AG04450 (cell line): ENCODE results near the gene SLC26A8. TPM values are rescaled to one million over a fixed set of nuclear protein-coding genes. Genes with fewer than 3 reads are reported as not detected.

Source experiments
- CTCF ChIA-PET: fragments of 300-600, 350-600 bp; formaldehyde crosslinking; extraction: SDS; loops from one replicate; lab custom pipeline; 2022; ENCODE audit warnings: antibody characterized with exemption, inconsistent platforms; lab: Charles Lee
- POLR2A ChIA-PET: fragments of 350-600 bp; formaldehyde crosslinking; extraction: SDS; loops from one replicate; lab custom pipeline; 2021; ENCODE audit warnings: antibody characterized with exemption, inconsistent platforms; lab: Yijun Ruan, JAX
- DNase-seq: peaks from one replicate; pipeline ENCODE4 v3.0.0-alpha.2; 2011; ENCODE audit warnings: low read depth, low spot score
- H3K27ac ChIP-seq: one replicate; pipeline ENCODE4 v1.5.1; 2012; ENCODE audit warnings: low read depth, low read length, control low read depth
- H3K27me3 ChIP-seq: one replicate; pipeline ENCODE4 v1.6.0; 2012; ENCODE audit warnings: low read length; ENCODE audit not compliant: control insufficient read depth, insufficient read depth
- H3K4me3 ChIP-seq: 2 replicates; pipeline ENCODE4 v1.5.1; 2011; ENCODE audit warnings: mild to moderate bottlenecking, low read depth, low read length, control low read depth
- H3K9me3 ChIP-seq: 2 replicates; pipeline ENCODE4 v1.5.1; 2012; ENCODE audit warnings: low read length; ENCODE audit not compliant: control insufficient read depth, insufficient read depth
- polyA plus RNA-seq: library from polyadenylated mRNA; depleted of rRNA; stranded (reverse); fragments of >200 nt; gene quantifications from 2 replicates; pipeline ENCODE4 v1.2.3, GENCODE V29; 2011
- TF ChIP-seq, protein P1 (sequence below): IDR thresholded peaks from 2 replicates; pipeline ENCODE4 v1.5.1; 2011; ENCODE audit warnings: low read depth, low read length, control low read depth, inconsistent platforms

SLC26A8 gene
- polyA plus RNA-seq, 1 experiment: not detected

DNA sequence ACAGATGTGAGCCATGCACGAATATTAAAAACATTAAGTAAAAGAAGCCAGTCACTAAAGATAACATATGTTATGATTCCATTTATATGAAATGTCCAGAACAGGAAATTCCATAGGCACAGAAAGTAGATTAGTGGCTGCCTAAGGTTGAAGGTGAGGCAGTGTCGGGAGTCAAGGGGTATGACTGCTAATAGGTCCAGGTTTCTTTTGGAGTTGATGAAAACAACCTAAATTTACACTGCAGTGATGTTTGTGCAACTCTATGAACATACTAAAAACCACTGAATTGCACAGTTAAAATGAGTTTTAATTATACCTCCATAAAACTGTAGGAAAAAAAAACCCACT, 118.0 kb downstream of the SLC26A8 start:
- POLR2A ChIA-PET: no interaction called here
- Histone ChIP-seq H3K27ac (no peak overlapping the region), H3K4me3 (no peak overlapping the region), H3K27me3 (no peaks in the 10 kb centered on the region), H3K9me3 (peaks cover 17% of the 10 kb centered on the region)
- DNase-seq: no peak
- CTCF ChIA-PET: no interaction called here
- TF ChIP-seq, protein P1, sequence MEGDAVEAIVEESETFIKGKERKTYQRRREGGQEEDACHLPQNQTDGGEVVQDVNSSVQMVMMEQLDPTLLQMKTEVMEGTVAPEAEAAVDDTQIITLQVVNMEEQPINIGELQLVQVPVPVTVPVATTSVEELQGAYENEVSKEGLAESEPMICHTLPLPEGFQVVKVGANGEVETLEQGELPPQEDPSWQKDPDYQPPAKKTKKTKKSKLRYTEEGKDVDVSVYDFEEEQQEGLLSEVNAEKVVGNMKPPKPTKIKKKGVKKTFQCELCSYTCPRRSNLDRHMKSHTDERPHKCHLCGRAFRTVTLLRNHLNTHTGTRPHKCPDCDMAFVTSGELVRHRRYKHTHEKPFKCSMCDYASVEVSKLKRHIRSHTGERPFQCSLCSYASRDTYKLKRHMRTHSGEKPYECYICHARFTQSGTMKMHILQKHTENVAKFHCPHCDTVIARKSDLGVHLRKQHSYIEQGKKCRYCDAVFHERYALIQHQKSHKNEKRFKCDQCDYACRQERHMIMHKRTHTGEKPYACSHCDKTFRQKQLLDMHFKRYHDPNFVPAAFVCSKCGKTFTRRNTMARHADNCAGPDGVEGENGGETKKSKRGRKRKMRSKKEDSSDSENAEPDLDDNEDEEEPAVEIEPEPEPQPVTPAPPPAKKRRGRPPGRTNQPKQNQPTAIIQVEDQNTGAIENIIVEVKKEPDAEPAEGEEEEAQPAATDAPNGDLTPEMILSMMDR: no peak

DNA sequence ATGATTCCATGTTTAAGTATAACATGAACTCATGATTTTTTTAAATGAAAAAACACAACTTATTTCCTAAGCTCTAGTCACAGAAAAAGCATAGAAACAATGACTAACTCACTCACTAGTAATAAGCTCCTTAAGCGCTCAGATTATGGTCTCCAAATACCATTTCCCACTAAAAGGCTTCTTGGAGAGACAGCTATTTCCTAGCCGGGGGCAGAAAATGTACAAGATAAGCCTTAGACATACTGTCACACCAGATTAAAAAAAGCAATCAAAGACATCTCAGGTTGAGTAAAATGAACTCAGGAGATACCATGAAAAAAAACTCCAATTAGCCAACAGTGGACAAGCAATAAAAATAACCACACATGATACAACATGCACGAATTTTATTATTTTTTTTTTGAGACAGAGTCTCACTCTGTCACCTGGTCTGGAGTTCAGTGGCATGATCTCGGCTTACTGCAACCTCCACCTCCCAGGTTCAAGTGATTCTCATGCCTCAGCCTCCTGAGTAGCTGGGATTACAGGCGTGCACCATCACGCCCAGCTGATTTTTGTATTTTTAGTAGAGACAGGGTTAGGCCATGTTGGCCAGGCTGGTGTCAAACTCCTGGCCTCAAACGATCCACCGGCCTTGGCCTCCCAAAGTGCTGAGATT, 118.5 kb downstream of the SLC26A8 start:
- Histone ChIP-seq H3K27ac (no peak overlapping the region), H3K9me3 (peaks cover 15% of the 10 kb centered on the region), H3K27me3 (no peaks in the 10 kb centered on the region), H3K4me3 (no peak overlapping the region)
- CTCF ChIA-PET: no interaction called here
- DNase-seq: no peak
- POLR2A ChIA-PET: no interaction called here
- TF ChIP-seq, protein P1: no peak

DNA sequence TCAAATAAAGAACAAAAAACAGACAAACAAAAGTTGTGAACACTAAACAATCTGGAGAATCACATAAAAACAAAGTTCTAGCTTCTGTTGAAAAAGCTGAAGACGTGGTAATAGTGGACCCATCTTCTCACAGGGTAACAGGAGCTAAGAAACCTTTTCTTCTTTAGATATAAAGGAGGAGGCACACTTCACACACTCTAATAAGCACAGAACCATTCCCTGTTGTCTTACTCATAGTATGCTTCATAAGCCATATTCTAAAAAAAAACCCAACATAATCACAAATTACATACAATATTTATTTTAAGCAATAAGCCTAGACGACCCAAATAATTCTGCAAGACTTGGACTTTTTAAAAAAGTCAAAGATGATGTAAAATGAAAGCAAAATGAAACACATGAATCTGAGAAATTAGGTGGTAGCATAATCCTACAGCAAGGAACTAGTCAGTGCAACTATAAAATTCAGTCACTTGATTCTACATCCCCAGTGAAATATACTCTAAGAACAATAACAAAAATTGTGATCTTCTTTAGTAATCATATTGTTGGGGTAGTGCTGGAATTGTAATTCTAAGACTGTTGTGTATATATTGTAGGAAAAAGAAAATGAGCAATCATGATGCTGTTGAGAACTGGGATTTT, 119.2 kb downstream of the SLC26A8 start:
- H3K4me3 ChIP-seq: no peak overlapping the region
- no peaks in the 10 kb centered on the region for H3K27me3 ChIP-seq
- CTCF ChIA-PET: no interaction called here
- H3K9me3 ChIP-seq: peaks cover 15% of the 10 kb centered on the region
- no peak overlapping the region for H3K27ac ChIP-seq
- DNase-seq: no peak
- TF ChIP-seq, protein P1: no peak
- POLR2A ChIA-PET: no interaction called here

DNA sequence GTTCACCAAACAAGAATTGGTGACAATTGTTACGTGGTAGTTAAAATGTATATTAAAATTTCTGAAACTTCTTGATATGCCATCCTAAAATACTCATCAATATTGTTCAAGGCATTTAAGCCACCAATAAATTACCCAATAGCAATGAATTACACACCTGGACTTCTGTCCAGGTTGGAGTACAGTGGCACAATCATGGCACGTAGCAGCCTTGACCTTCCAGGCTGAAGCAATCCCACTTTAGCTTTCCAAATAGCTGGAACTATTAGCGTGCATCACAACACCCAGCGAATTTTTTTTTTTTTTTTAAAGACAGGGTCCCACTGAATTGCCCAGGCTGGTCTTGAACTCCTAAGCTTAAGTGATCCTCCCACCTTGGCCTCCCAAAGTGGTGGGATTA, 120.8 kb downstream of the SLC26A8 start:
- CTCF ChIA-PET: no interaction called here
- Histone ChIP-seq H3K27ac (no peak overlapping the region), H3K27me3 (no peaks in the 10 kb centered on the region), H3K4me3 (no peak overlapping the region), H3K9me3 (peaks cover 2% of the 10 kb centered on the region)
- TF ChIP-seq, protein P1: no peak
- POLR2A ChIA-PET: no interaction called here
- DNase-seq: no peak

DNA sequence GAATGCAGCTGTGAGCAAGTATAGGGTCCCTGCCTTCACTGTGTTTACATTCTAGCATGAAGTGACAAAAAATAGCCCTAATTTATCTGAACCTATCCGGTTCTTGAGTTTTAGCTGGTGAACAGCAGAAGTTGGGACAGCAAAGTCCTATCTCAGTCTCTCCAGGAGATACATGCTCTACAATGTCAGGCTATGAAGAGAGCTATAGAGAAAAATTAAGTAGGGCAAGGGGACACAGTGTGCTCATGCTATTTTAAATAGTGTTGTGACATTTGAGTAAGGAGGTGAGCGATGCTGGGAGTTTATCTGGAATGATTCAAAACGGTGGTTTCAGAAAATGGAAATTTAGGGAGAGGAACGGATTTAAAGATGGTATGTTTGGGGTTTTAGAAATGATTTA, 124.0 kb downstream of the SLC26A8 start:
- ChIA-PET CTCF (no interaction called here), POLR2A (no interaction called here)
- H3K4me3 ChIP-seq: no peak overlapping the region
- H3K27ac ChIP-seq: no peak overlapping the region
- no peaks in the 10 kb centered on the region for H3K9me3 ChIP-seq
- TF ChIP-seq, protein P1: no peak
- H3K27me3 ChIP-seq: no peaks in the 10 kb centered on the region
- no peak for DNase-seq
